Sigmoid colon (tissue), 7 donors: ENCODE data around the gene KCNJ14. TPM values are rescaled to one million over a fixed set of nuclear protein-coding genes. Genes with fewer than 3 reads are reported as not detected.

Source experiments
- DNase-seq: peaks from one replicate; pipeline ENCODE4 v3.0.0-alpha.2; 2019
- H3K27ac ChIP-seq, 4 donors: fragments of 200-600 bp; sonication (generic); one replicate each; pipeline ENCODE4 v1.5.1; 2016 to 2019; ENCODE audit warnings: mild to moderate bottlenecking in 1 of 4
- H3K27me3 ChIP-seq, 3 donors: fragments of 200-600 bp; sonication (generic); one replicate each; pipeline ENCODE4 v1.5.1; 2019; ENCODE audit warnings: mild to moderate bottlenecking in 1 of 3
- H3K36me3 ChIP-seq, 4 donors: fragments of 200-600 bp; sonication (generic); one replicate each; pipeline ENCODE4 v1.5.1; 2016 to 2019
- H3K4me1 ChIP-seq, 4 donors: fragments of 200-600 bp; sonication (generic); one replicate each; pipeline ENCODE4 v1.5.1; 2017 to 2019
- H3K4me3 ChIP-seq, 4 donors: fragments of 200-600 bp; sonication (generic); one replicate each; pipeline ENCODE4 v1.5.1; 2017 to 2019; ENCODE audit warnings: mild to moderate bottlenecking in 2 of 4, moderate library complexity in 1 of 4
- H3K9me3 ChIP-seq, 4 donors: fragments of 200-600 bp in 3 of 4; sonication (generic) in 3 of 4; one replicate each; pipeline versions ENCODE4 v1.5.1 to v1.6.1; 2013 to 2019
- EP300 ChIP-seq, 4 donors: sonication (generic); formaldehyde crosslinking; IDR thresholded peaks; one replicate each; pipeline ENCODE4 v1.6.1; 2017; ENCODE audit warnings: antibody characterized with exemption in 4 of 4
- POLR2A ChIP-seq, 2 donors: fragments of 450-650 bp; IDR thresholded peaks; one replicate each; pipeline ENCODE4 v1.6.1; 2016; ENCODE audit warnings: antibody characterized with exemption in 2 of 2, mild to moderate bottlenecking in 2 of 2, moderate library complexity in 2 of 2
- POLR2AphosphoS5 ChIP-seq, 4 donors: sonication (generic); formaldehyde crosslinking; IDR thresholded peaks; one replicate each; pipeline ENCODE4 v1.6.1; 2017; ENCODE audit warnings: antibody characterized with exemption in 4 of 4
- WGBS, 2 donors: extraction: QIAGEN DNeasy Blood & Tissue Kit; methylation state at CpG; one replicate each; pipeline ENCODE4 v1.1.7; 2013; 5-methylcytosine and 5-hydroxymethylcytosine counted together
- intact Hi-C: fragments of 100-400 bp; cut with DNase I; formaldehyde crosslinking; loops from one replicate; pipeline ENCODE4 v1.15.1; 2023
- polyA plus RNA-seq, 3 donors: library from polyadenylated mRNA; stranded (reverse); fragments of 200-250 nt; gene quantifications; one replicate each; pipeline ENCODE4 v1.2.3, GENCODE V29; 2013
- total RNA-seq, 4 donors: library from RNA; depleted of rRNA; stranded (reverse); fragments of >200 nt; gene quantifications; one replicate each; pipeline ENCODE4 v1.1.0, GENCODE V29; 2016
- TF ChIP-seq, protein P1 (sequence below), 4 experiments: fragments of 450-650 bp in 3 of 4; fragments of 200-600 bp in 1 of 4; IDR thresholded peaks; one replicate each; pipeline ENCODE4 v1.5.1; 2016 to 2019; ENCODE audit warnings: antibody characterized with exemption in 4 of 4, mild to moderate bottlenecking in 3 of 4, moderate library complexity in 2 of 4
- donor health status: healthy with polysubstance abuse.
- donor health status: Bipolar disorder and iron deficiency.
- donor health status: healthy.

The KCNJ14 gene
- total and polyA plus RNA-seq, 7 donors: under 0.01 to 1.4 (median 0.44) TPM; not detected in 1

DNA sequence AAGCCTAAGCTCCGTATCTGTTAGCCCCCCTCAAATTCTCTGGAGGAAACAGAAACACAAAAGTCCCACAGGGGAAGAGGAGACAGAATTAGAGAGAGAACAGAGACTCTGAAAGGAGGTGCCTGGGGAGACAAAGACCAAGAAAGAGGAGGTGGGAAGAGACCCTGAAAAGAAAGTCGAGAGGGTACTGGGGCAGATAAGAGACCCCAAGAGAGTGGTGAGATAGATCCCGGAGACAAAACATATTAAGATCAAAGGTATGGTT lies 10.5 kb upstream of the KCNJ14 start:
- Histone ChIP-seq H3K4me1 (peaks cover 0 to 34% (median 30%) of the 10 kb centered on the region in 4 donors), H3K36me3 (peaks cover 2 to 29% (median 7%) of the 10 kb centered on the region in 4 donors), H3K9me3 (no peaks in the 10 kb centered on the region), H3K4me3 (peak overlapping the region; percentile 59 to 98 (median 82)), H3K27me3 (peaks cover 23 to 46% (median 27%) of the 10 kb centered on the region in 3 donors), H3K27ac (peak overlapping the region in 3 of 4 donors; percentile 84 to 86 (median 86))
- intact Hi-C loops: loop anchor here (2.0 to 5.0 kb wide), 2 partner anchors 24 to 43 kb away; partner anchors contain the start of gene CYTH2
- DNase-seq: no peak
- WGBS, 2 donors: 42 to 46% methylated on average over 3 of the region's 3 CpGs
- TF ChIP-seq POLR2AphosphoS5 (IDR thresholded peaks at IDR 0.05) (no peak), EP300 (IDR thresholded peaks at IDR 0.05) (no peak), POLR2A (IDR thresholded peaks at IDR 0.05) (no peak)

DNA sequence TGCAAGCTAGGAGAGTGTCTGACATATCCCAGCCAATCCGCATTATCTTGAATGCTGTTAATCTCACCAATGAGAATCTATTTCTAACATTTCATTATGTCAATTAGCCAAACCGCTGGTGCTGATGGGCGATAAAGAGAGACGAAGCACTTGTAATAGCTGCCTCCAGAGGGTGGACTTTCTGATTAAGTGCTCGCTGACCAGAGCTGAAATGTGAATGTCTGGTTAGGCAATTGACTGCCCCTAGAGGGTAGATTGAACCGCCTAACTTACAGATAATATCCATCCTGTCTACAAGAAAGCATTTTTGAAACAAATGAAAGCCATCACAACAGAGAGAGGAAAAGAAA lies 10.1 kb upstream of the KCNJ14 start:
- TF ChIP-seq, protein P1, sequence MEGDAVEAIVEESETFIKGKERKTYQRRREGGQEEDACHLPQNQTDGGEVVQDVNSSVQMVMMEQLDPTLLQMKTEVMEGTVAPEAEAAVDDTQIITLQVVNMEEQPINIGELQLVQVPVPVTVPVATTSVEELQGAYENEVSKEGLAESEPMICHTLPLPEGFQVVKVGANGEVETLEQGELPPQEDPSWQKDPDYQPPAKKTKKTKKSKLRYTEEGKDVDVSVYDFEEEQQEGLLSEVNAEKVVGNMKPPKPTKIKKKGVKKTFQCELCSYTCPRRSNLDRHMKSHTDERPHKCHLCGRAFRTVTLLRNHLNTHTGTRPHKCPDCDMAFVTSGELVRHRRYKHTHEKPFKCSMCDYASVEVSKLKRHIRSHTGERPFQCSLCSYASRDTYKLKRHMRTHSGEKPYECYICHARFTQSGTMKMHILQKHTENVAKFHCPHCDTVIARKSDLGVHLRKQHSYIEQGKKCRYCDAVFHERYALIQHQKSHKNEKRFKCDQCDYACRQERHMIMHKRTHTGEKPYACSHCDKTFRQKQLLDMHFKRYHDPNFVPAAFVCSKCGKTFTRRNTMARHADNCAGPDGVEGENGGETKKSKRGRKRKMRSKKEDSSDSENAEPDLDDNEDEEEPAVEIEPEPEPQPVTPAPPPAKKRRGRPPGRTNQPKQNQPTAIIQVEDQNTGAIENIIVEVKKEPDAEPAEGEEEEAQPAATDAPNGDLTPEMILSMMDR (IDR thresholded peaks at IDR 0.05): peak; percentile 17 to 59 (median 36)
- no peak for TF ChIP-seq EP300 (IDR thresholded peaks at IDR 0.05)
- intact Hi-C loops: loop anchor here (2.0 kb wide), 1 partner anchor 24 kb away; the partner anchor contains the start of gene CYTH2
- 10 to 21% methylated on average over 6 of the region's 6 CpGs for WGBS, 2 donors
- Histone ChIP-seq H3K4me1 (peaks cover 0 to 34% (median 30%) of the 10 kb centered on the region in 4 donors), H3K36me3 (peaks cover 5 to 33% (median 11%) of the 10 kb centered on the region in 4 donors), H3K27ac (peak overlapping the region; percentile 81 to 86 (median 85)), H3K27me3 (peaks cover 23 to 43% (median 27%) of the 10 kb centered on the region in 3 donors), H3K9me3 (no peaks in the 10 kb centered on the region), H3K4me3 (peak overlapping the region; percentile 59 to 98 (median 82))
- DNase-seq: no peak

DNA sequence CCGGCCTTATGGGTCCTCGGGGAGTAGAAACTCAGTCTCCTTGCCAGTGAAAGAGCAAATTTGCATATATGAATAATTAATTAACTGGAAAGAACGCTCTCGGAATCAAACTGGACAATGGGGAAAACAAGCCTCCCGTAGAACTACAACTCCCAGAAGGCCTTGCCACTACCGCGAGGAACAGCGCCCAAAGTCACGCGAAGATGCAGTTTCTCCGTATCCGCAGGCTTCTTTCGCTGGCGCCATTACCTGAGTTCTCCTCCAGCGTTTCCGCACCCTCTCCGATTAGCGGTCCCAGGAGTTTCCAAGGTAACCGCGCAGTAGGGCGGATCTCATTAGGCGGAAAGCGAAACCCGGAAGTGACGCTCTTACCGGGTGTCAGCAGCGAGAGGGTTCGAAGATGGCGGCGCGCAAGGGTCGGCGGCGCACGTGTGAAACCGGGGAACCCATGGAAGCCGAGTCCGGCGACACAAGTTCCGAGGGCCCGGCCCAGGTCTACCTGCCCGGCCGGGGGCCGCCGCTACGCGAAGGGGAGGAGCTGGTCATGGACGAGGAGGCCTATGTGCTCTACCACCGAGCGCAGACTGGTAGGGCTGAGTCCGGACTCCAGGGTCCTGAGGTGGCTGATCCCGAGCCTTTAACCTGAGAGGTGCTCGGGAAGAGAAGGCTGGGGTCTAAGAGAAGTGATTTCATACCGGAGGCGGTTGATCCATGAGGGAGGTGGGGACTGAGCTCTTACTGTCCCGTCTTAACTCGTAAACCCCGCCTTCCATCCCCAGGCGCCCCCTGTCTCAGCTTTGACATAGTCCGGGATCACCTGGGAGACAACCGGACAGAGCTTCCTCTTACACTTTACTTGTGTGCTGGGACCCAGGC lies 9.5 kb upstream of the KCNJ14 start, which contains the start of gene GRWD1:
Gene GRWD1, plus strand, starts transcription at position 378 of the 876 bp plus-strand sequence. Its CDS starts 23 bp downstream, at position 401.
- peak; percentile 97 for DNase-seq
- peak within 1 kb of the TSS; percentile 81 to 86 (median 85) for H3K27ac ChIP-seq
- peak; percentile 49 to 84 (median 72) for TF ChIP-seq POLR2AphosphoS5 (IDR thresholded peaks at IDR 0.05)
- TF ChIP-seq EP300 (IDR thresholded peaks at IDR 0.05): peak in 1 of 4 donors; percentile 4
- TF ChIP-seq, protein P1 (IDR thresholded peaks at IDR 0.05): no peak
- no peak for TF ChIP-seq POLR2A (IDR thresholded peaks at IDR 0.05)
- peak within 1 kb of the TSS; percentile 59 to 98 (median 82) for H3K4me3 ChIP-seq
- 0% methylated on average over 61 of the region's 61 CpGs for WGBS, 2 donors
- H3K4me1 ChIP-seq: peaks cover 0 to 34% (median 30%) of the 10 kb centered on the region in 4 donors
- peaks cover 10 to 39% (median 17%) of the 10 kb centered on the region in 4 donors for H3K36me3 ChIP-seq
- peaks cover 21 to 36% (median 27%) of the 10 kb centered on the region in 3 donors for H3K27me3 ChIP-seq
- intact Hi-C loops: loop anchor here (2.0 kb wide), 1 partner anchor 23 kb away; the partner anchor contains the start of gene CYTH2
- no peaks in the 10 kb centered on the region for H3K9me3 ChIP-seq

DNA sequence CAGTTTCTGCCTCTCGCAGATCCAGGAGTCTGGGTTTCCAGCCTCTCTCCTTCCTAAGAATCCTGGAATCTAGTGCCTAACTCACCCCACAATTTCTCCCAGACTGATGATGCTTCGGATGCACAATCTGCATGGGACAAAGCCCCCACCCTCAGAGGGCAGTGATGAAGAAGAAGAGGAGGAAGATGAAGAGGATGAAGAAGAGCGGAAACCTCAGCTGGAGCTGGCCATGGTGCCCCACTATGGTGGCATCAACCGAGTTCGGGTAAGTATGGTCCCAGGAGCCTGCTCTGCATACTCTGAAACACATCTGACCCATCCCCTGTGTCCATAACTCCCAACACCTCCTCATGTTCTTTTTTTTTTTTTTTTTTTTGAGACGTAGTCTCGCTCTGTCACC lies 8.8 kb upstream of the KCNJ14 start:
- H3K27ac ChIP-seq: peak overlapping the region in 2 of 4 donors; percentile 86
- intact Hi-C loops: no loop called here
- TF ChIP-seq, protein P1 (IDR thresholded peaks at IDR 0.05): no peak
- TF ChIP-seq EP300 (IDR thresholded peaks at IDR 0.05): no peak
- no peak for TF ChIP-seq POLR2AphosphoS5 (IDR thresholded peaks at IDR 0.05)
- no peak for TF ChIP-seq POLR2A (IDR thresholded peaks at IDR 0.05)

DNA sequence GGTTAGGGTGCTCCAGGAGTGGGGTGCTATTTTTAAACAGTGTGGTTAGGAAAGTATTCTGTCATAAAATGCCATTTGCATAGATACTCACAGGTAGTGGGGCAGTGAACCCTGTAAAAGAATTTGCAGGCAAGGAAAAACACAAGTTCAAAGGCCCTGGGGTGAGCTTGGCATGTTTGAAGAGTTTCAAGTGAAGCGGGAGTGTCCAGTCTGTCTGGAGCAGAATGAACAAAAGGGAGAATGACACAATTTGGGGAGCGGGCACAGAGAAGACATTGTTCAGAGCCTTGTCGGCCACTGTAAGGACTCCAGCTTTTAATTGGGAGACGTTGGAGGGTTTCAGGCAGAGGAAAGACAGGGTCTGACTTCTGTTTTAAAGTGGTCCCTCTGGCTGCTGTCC lies 6.8 kb upstream of the KCNJ14 start:
- TF ChIP-seq POLR2AphosphoS5 (IDR thresholded peaks at IDR 0.05) (no peak), POLR2A (IDR thresholded peaks at IDR 0.05) (no peak), EP300 (IDR thresholded peaks at IDR 0.05) (no peak)
- TF ChIP-seq, protein P1 (IDR thresholded peaks at IDR 0.05): no peak
- Histone ChIP-seq H3K27ac (no peak overlapping the region), H3K4me3 (no peak overlapping the region), H3K36me3 (peaks cover 27 to 66% (median 41%) of the 10 kb centered on the region in 4 donors), H3K4me1 (peaks cover 0 to 34% (median 25%) of the 10 kb centered on the region in 4 donors), H3K27me3 (peaks cover 6 to 11% (median 11%) of the 10 kb centered on the region in 3 donors), H3K9me3 (no peaks in the 10 kb centered on the region)
- WGBS, 2 donors: 93 to 97% methylated on average over 4 of the region's 4 CpGs
- DNase-seq: no peak
- intact Hi-C loops: no loop called here

More for the DNA sequence above, 8.8 kb upstream of the KCNJ14 start:
- peaks cover 14 to 46% (median 24%) of the 10 kb centered on the region in 4 donors for H3K36me3 ChIP-seq
- H3K4me3 ChIP-seq: peak overlapping the region; percentile 59 to 98 (median 82)
- no peak for DNase-seq
- H3K27me3 ChIP-seq: peaks cover 19 to 29% (median 19%) of the 10 kb centered on the region in 3 donors
- H3K9me3 ChIP-seq: no peaks in the 10 kb centered on the region
- 81 to 85% methylated on average over 7 of the region's 7 CpGs for WGBS, 2 donors
- H3K4me1 ChIP-seq: peaks cover 0 to 34% (median 30%) of the 10 kb centered on the region in 4 donors
